H1 (cell line): ENCODE data around the gene SH2D4B. TPM values are rescaled to one million over a fixed set of nuclear protein-coding genes. Genes with fewer than 3 reads are reported as not detected.

ENCODE experiments used
- KDM5A ChIP-seq: fragments of 200-600 bp; IDR thresholded peaks from 2 replicates; pipeline ENCODE4 v1.7.1; 2012; ENCODE audit warnings: mild to moderate bottlenecking, low read length, inconsistent platforms, mixed read lengths
- TAF7 ChIP-seq: optimal IDR thresholded peaks from 2 replicates; pipeline ENCODE3; 2011; ENCODE audit warnings: low read depth, mild to moderate bottlenecking, inconsistent platforms, low read length, moderate library complexity, borderline replicate concordance
- polyA plus RNA-seq, 7 experiments: library from polyadenylated mRNA; depleted of rRNA in 3 of 7; stranded (reverse) in 5 of 7; unstranded in 2 of 7; fragments of >200 nt in 5 of 7; fragments of 200-250 nt in 2 of 7; gene quantifications; 1 replicate in 5 of 7; 2 replicates in 1 of 7; 4 replicates in 1 of 7; pipeline versions ENCODE4 v1.2.1 to v1.2.3, GENCODE V29; 2011 to 2013; ENCODE audit warnings: missing spikeins in 2 of 7, mixed read lengths in 2 of 7
- total RNA-seq: library from RNA; stranded (reverse); fragmentation: NEBNext Ultra II Directional; extraction: Animal tissue kit (Norgen Biotek cat#: 25700); gene quantifications from 2 replicates; pipeline ENCODE4 v1.2.1, GENCODE V29; 2021
- TF ChIP-seq, protein P1 (sequence below): fragments of 300-600 bp; sonication (generic); IDR thresholded peaks from 2 replicates; pipeline ENCODE4 v1.7.1; 2012; ENCODE audit warnings: low read length, moderate library complexity, mild to moderate bottlenecking, inconsistent platforms; ENCODE audit not compliant: insufficient replicate concordance
- TF ChIP-seq, protein P2 (sequence below): IDR thresholded peaks from 2 replicates; pipeline ENCODE4 v1.6.1; 2012; ENCODE audit warnings: low read length, inconsistent platforms

SH2D4B gene
- total and polyA plus RNA-seq, 2 of the 8 experiments (the other 6 are each of a cell fraction or from before 2014, with no cell fraction given): 0.06 to 0.13 TPM

DNA sequence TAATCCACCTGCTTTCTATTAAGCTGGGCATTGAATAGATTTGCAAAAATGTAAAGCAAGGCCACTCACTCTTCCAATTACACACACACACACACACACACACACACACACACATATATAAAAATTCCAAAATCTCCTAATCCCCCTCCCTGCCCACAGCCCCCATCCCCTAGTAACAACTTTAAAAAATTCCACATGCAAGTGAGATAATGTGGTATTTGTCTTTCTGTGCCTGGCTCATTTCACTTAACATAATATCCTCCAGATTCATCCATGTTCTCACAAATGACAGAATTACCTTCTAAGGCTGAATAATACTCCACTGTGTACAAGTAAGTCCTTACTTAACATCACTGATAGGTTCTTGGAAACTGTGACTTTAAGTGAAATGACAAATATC is 24.2 kb downstream of the SH2D4B start (continued):
- TF ChIP-seq, protein P1, sequence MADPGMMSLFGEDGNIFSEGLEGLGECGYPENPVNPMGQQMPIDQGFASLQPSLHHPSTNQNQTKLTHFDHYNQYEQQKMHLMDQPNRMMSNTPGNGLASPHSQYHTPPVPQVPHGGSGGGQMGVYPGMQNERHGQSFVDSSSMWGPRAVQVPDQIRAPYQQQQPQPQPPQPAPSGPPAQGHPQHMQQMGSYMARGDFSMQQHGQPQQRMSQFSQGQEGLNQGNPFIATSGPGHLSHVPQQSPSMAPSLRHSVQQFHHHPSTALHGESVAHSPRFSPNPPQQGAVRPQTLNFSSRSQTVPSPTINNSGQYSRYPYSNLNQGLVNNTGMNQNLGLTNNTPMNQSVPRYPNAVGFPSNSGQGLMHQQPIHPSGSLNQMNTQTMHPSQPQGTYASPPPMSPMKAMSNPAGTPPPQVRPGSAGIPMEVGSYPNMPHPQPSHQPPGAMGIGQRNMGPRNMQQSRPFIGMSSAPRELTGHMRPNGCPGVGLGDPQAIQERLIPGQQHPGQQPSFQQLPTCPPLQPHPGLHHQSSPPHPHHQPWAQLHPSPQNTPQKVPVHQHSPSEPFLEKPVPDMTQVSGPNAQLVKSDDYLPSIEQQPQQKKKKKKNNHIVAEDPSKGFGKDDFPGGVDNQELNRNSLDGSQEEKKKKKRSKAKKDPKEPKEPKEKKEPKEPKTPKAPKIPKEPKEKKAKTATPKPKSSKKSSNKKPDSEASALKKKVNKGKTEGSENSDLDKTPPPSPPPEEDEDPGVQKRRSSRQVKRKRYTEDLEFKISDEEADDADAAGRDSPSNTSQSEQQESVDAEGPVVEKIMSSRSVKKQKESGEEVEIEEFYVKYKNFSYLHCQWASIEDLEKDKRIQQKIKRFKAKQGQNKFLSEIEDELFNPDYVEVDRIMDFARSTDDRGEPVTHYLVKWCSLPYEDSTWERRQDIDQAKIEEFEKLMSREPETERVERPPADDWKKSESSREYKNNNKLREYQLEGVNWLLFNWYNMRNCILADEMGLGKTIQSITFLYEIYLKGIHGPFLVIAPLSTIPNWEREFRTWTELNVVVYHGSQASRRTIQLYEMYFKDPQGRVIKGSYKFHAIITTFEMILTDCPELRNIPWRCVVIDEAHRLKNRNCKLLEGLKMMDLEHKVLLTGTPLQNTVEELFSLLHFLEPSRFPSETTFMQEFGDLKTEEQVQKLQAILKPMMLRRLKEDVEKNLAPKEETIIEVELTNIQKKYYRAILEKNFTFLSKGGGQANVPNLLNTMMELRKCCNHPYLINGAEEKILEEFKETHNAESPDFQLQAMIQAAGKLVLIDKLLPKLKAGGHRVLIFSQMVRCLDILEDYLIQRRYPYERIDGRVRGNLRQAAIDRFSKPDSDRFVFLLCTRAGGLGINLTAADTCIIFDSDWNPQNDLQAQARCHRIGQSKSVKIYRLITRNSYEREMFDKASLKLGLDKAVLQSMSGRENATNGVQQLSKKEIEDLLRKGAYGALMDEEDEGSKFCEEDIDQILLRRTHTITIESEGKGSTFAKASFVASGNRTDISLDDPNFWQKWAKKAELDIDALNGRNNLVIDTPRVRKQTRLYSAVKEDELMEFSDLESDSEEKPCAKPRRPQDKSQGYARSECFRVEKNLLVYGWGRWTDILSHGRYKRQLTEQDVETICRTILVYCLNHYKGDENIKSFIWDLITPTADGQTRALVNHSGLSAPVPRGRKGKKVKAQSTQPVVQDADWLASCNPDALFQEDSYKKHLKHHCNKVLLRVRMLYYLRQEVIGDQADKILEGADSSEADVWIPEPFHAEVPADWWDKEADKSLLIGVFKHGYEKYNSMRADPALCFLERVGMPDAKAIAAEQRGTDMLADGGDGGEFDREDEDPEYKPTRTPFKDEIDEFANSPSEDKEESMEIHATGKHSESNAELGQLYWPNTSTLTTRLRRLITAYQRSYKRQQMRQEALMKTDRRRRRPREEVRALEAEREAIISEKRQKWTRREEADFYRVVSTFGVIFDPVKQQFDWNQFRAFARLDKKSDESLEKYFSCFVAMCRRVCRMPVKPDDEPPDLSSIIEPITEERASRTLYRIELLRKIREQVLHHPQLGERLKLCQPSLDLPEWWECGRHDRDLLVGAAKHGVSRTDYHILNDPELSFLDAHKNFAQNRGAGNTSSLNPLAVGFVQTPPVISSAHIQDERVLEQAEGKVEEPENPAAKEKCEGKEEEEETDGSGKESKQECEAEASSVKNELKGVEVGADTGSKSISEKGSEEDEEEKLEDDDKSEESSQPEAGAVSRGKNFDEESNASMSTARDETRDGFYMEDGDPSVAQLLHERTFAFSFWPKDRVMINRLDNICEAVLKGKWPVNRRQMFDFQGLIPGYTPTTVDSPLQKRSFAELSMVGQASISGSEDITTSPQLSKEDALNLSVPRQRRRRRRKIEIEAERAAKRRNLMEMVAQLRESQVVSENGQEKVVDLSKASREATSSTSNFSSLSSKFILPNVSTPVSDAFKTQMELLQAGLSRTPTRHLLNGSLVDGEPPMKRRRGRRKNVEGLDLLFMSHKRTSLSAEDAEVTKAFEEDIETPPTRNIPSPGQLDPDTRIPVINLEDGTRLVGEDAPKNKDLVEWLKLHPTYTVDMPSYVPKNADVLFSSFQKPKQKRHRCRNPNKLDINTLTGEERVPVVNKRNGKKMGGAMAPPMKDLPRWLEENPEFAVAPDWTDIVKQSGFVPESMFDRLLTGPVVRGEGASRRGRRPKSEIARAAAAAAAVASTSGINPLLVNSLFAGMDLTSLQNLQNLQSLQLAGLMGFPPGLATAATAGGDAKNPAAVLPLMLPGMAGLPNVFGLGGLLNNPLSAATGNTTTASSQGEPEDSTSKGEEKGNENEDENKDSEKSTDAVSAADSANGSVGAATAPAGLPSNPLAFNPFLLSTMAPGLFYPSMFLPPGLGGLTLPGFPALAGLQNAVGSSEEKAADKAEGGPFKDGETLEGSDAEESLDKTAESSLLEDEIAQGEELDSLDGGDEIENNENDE: no peak
- TF ChIP-seq KDM5A (no peak), TAF7 (no peak)
- TF ChIP-seq, protein P2, sequence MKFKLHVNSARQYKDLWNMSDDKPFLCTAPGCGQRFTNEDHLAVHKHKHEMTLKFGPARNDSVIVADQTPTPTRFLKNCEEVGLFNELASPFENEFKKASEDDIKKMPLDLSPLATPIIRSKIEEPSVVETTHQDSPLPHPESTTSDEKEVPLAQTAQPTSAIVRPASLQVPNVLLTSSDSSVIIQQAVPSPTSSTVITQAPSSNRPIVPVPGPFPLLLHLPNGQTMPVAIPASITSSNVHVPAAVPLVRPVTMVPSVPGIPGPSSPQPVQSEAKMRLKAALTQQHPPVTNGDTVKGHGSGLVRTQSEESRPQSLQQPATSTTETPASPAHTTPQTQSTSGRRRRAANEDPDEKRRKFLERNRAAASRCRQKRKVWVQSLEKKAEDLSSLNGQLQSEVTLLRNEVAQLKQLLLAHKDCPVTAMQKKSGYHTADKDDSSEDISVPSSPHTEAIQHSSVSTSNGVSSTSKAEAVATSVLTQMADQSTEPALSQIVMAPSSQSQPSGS: no peak
